Right atrium auricular region (tissue), 2 donors: ENCODE results near the gene C20orf141. TPM values are rescaled to one million over a fixed set of nuclear protein-coding genes. Genes with fewer than 3 reads are reported as not detected.
A peak's percentile ranks its signal among the peaks of the same experiment; 100 is the strongest.

Experiments used
- DNase-seq: peaks from one replicate; pipeline ENCODE4 v3.0.0-alpha.2; 2019; ENCODE audit warnings: low spot score
- H3K27ac ChIP-seq, 2 donors: fragments of 200-600 bp; sonication (generic); 1 replicate in 1 of 2; 2 replicates in 1 of 2; pipeline ENCODE4 v1.5.1; 2016 to 2019
- H3K27me3 ChIP-seq, 2 donors: fragments of 200-600 bp; sonication (generic); one replicate each; pipeline versions ENCODE4 v1.5.1 to v1.6.0; 2017 to 2019
- H3K36me3 ChIP-seq: fragments of 200-600 bp; sonication (generic); one replicate; pipeline ENCODE4 v1.5.1; 2016
- H3K4me1 ChIP-seq, 2 donors: fragments of 200-600 bp; sonication (generic); one replicate each; pipeline versions ENCODE4 v1.5.1 to v1.6.0; 2017 to 2019
- H3K4me3 ChIP-seq, 2 donors: fragments of 200-600 bp; sonication (generic); 1 replicate in 1 of 2; 2 replicates in 1 of 2; pipeline ENCODE4 v1.5.1; 2017 to 2019; ENCODE audit warnings: mild to moderate bottlenecking in 1 of 2, moderate library complexity in 1 of 2
- H3K9me3 ChIP-seq, 2 donors: fragments of 200-600 bp; sonication (generic); one replicate each; pipeline ENCODE4 v1.5.1; 2019
- CTCF ChIP-seq, 2 donors: fragments of 200-600 bp; sonication (generic); IDR thresholded peaks; one replicate each; pipeline ENCODE4 v1.5.1; 2019; ENCODE audit warnings: antibody characterized with exemption in 2 of 2
- total RNA-seq, 2 donors: library from RNA; depleted of rRNA; stranded (reverse); fragments of >200 nt; gene quantifications; one replicate each; pipeline ENCODE4 v1.1.0, GENCODE V29; 2016

The C20orf141 gene
- total RNA-seq, 2 donors from 2014 or later: not detected

GRCh38 chr20:2816030-2816582 is 1.3 kb downstream of the C20orf141 start, which contains the start of gene TMEM239:
Gene TMEM239, plus strand, starts transcription at chr20:2816364. Its CDS starts 191 bp downstream, at chr20:2816555.
- no peaks in the 10 kb centered on the region for H3K36me3 ChIP-seq
- DNase-seq: no peak
- no peak within 1 kb of the TSS for H3K4me3 ChIP-seq
- peaks cover 8% of the 10 kb centered on the region in 2 donors for H3K27me3 ChIP-seq
- no peak for TF ChIP-seq CTCF (IDR thresholded peaks at IDR 0.05)
- peaks cover 0 to 8% of the 10 kb centered on the region in 2 donors for H3K4me1 ChIP-seq
- peaks cover 0 to 16% of the 10 kb centered on the region in 2 donors for H3K9me3 ChIP-seq
- H3K27ac ChIP-seq: no peak within 1 kb of the TSS

GRCh38 chr20:2816583-2817340 is 2.0 kb downstream of the C20orf141 start:
- no peak for DNase-seq
- H3K4me3 ChIP-seq: no peak overlapping the region
- no peaks in the 10 kb centered on the region for H3K36me3 ChIP-seq
- H3K27me3 ChIP-seq: peaks cover 8 to 11% of the 10 kb centered on the region in 2 donors
- no peak overlapping the region for H3K27ac ChIP-seq
- H3K9me3 ChIP-seq: peaks cover 0 to 10% of the 10 kb centered on the region in 2 donors
- H3K4me1 ChIP-seq: peaks cover 0 to 12% of the 10 kb centered on the region in 2 donors
- TF ChIP-seq CTCF (IDR thresholded peaks at IDR 0.05): no peak

- Histone ChIP-seq H3K4me1 (peaks cover 0 to 12% of the 10 kb centered on the region in 2 donors), H3K4me3 (no peak overlapping the region), H3K27me3 (peaks cover 8 to 11% of the 10 kb centered on the region in 2 donors), H3K9me3 (peaks cover 0 to 4% of the 10 kb centered on the region in 2 donors), H3K27ac (no peak overlapping the region), H3K36me3 (no peaks in the 10 kb centered on the region)
- no peak for TF ChIP-seq CTCF (IDR thresholded peaks at IDR 0.05)
- DNase-seq: no peak
Observed at GRCh38 chr20:2817341-2817726, 2.5 kb downstream of the C20orf141 start.

- peak; percentile 60 for DNase-seq
- Histone ChIP-seq H3K27ac (no peak overlapping the region), H3K4me1 (peaks cover 0 to 12% of the 10 kb centered on the region in 2 donors), H3K36me3 (no peaks in the 10 kb centered on the region), H3K27me3 (peaks cover 8 to 11% of the 10 kb centered on the region in 2 donors), H3K4me3 (no peak overlapping the region), H3K9me3 (no peaks in the 10 kb centered on the region)
- no peak for TF ChIP-seq CTCF (IDR thresholded peaks at IDR 0.05)
Observed at GRCh38 chr20:2817891-2818595, 3.3 kb downstream of the C20orf141 start.

GRCh38 chr20:2820084-2820895 is 5.5 kb downstream of the C20orf141 start:
- Histone ChIP-seq H3K36me3 (no peaks in the 10 kb centered on the region), H3K4me1 (peaks cover 0 to 12% of the 10 kb centered on the region in 2 donors), H3K27ac (no peak overlapping the region), H3K27me3 (peaks cover 8 to 11% of the 10 kb centered on the region in 2 donors), H3K4me3 (no peak overlapping the region), H3K9me3 (no peaks in the 10 kb centered on the region)
- TF ChIP-seq CTCF (IDR thresholded peaks at IDR 0.05): no peak
- no peak for DNase-seq
